ENCODE measurements around the gene RBM20. TPM values are rescaled to one million over a fixed set of nuclear protein-coding genes. Genes with fewer than 3 reads are reported as not detected.

Gene RBM20
- total and polyA plus RNA-seq, 2 of the 13 experiments (the other 11 are each of a cell fraction or from before 2014, with no cell fraction given), result 0.02 to 0.22 TPM

GRCh38 chr10:110671788-110672579 is 27.8 kb downstream of the RBM20 start (continued):
- no peak for TF ChIP-seq POGK (CRISPR knock-in tag; conservative IDR thresholded peaks at IDR 0.05)
- peak; percentile 20 for TF ChIP-seq ZNF781 (CRISPR knock-in tag; IDR thresholded peaks at IDR 0.05; ENCODE audit: borderline replicate concordance, not compliant biosample characterization)
- no peak for TF ChIP-seq TBL1XR1 (IDR thresholded peaks at IDR 0.05; ENCODE audit: borderline replicate concordance, low read length, partially characterized antibody)
- no peak for TF ChIP-seq SNAI1 (CRISPR knock-in tag; IDR thresholded peaks at IDR 0.05; ENCODE audit: borderline replicate concordance)
- no peak for TF ChIP-seq CENPT (CRISPR knock-in tag; IDR thresholded peaks at IDR 0.05; ENCODE audit: low read depth)
- peak; percentile 38; the same call in 1 of the 2 replicates for TF ChIP-seq RAD21 (CRISPR knock-in tag; IDR thresholded peaks at IDR 0.05)
- TF ChIP-seq ZMYM4 (CRISPR knock-in tag; IDR thresholded peaks at IDR 0.05), result peak; percentile 46; the same call in 1 of the 2 replicates
- no peak for TF ChIP-seq HOXA3 (CRISPR knock-in tag; IDR thresholded peaks at IDR 0.05)
- TF ChIP-seq FOXO1 (CRISPR knock-in tag; IDR thresholded peaks at IDR 0.05), result no peak
- TF ChIP-seq ZNF724P (CRISPR knock-in tag; IDR thresholded peaks at IDR 0.05; ENCODE audit: borderline replicate concordance), result 0 out of 2 replicates have a peak, but pooled peaks have one; percentile 31
- no peak for TF ChIP-seq ZNF549 (CRISPR knock-in tag; IDR thresholded peaks at IDR 0.05)
- TF ChIP-seq RXRB (CRISPR knock-in tag; IDR thresholded peaks at IDR 0.05; ENCODE audit: borderline replicate concordance), result no peak
- TF ChIP-seq ZNF44 (CRISPR knock-in tag; IDR thresholded peaks at IDR 0.05), result 0 out of 2 replicates have a peak, but pooled peaks have one; percentile 38
- TF ChIP-seq RORA (CRISPR knock-in tag; IDR thresholded peaks at IDR 0.05), result no peak
- TF ChIP-seq FOXO4 (CRISPR knock-in tag; conservative IDR thresholded peaks at IDR 0.05), result no peak
- TF ChIP-seq ZUFSP (CRISPR knock-in tag; IDR thresholded peaks at IDR 0.05; ENCODE audit: borderline replicate concordance), result no peak
- TF ChIP-seq TOE1 (CRISPR knock-in tag; IDR thresholded peaks at IDR 0.05), result no peak
- 0 out of 2 replicates have a peak, but pooled peaks have one; percentile 40 for TF ChIP-seq ZBTB25 (CRISPR knock-in tag; IDR thresholded peaks at IDR 0.05)
- TF ChIP-seq GATAD2A (CRISPR knock-in tag; IDR thresholded peaks at IDR 0.05), result peak; percentile 45; the same call in 1 of the 2 replicates
- peak; percentile 67; the same call in 1 of the 2 replicates for TF ChIP-seq GABPB1 (CRISPR knock-in tag; IDR thresholded peaks at IDR 0.05)
- 0 out of 2 replicates have a peak, but pooled peaks have one; percentile 21 for TF ChIP-seq GFI1 (CRISPR knock-in tag; IDR thresholded peaks at IDR 0.05; ENCODE audit: borderline replicate concordance)
- no peak for TF ChIP-seq ZNF552 (CRISPR knock-in tag; IDR thresholded peaks at IDR 0.05; ENCODE audit: borderline replicate concordance)
- no peak for TF ChIP-seq ARID2 (CRISPR knock-in tag; IDR thresholded peaks at IDR 0.05; ENCODE audit: borderline replicate concordance)
- no peak for TF ChIP-seq ZBTB3 (CRISPR knock-in tag; IDR thresholded peaks at IDR 0.05; ENCODE audit: borderline replicate concordance, low read depth)
